GM15510 (cell line): ENCODE results near the gene FBRS.

ENCODE experiments used
- POLR2A ChIP-seq: IDR thresholded peaks from 3 replicates; pipeline ENCODE4 v1.6.1; 2011; ENCODE audit warnings: borderline replicate concordance; ENCODE audit not compliant: insufficient read length; ENCODE audit errors: extremely low read depth

Gene FBRS

DNA sequence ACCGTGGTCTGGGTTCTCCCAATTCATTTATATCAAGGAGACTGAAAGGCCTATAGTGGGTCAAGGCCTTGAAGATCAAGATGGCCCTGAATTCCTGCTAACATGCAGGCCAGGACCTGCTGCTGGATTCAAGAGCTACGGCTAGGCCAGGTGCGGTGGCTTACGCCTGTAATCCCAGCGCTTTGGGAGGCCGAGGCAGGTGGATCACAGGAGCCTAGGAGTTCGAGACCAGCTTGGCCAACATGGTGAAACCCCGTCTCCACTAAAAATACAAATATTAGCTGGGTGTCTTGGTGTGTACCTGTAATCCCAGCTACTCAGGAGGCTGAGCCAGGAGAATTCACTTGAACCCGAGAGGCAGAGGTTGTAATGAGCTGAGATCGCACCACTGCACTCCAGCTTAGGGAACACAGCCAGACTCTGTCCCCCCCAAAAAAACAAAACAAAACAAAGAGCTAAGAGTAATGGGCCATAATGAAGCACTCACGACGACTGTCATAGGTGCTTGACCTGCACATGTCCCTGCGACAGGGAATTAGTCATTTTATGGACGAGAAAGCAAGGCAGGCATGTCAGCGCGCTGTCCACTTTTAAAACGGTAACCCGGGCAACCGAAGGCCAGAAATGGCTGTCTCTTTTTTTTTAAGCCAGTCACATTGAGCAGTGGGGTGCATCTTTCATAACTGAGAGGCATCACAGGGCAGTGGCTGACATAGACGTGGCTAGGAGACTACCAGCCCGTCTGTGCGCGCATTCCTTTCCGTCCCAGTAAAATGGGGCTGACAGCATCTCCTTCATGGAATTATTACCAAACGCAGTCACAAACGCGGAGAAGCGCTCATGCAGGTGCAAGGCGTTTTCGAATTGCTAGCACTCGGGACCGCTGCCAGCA lies 1.0 kb upstream of the FBRS start:
- no peak for TF ChIP-seq POLR2A

DNA sequence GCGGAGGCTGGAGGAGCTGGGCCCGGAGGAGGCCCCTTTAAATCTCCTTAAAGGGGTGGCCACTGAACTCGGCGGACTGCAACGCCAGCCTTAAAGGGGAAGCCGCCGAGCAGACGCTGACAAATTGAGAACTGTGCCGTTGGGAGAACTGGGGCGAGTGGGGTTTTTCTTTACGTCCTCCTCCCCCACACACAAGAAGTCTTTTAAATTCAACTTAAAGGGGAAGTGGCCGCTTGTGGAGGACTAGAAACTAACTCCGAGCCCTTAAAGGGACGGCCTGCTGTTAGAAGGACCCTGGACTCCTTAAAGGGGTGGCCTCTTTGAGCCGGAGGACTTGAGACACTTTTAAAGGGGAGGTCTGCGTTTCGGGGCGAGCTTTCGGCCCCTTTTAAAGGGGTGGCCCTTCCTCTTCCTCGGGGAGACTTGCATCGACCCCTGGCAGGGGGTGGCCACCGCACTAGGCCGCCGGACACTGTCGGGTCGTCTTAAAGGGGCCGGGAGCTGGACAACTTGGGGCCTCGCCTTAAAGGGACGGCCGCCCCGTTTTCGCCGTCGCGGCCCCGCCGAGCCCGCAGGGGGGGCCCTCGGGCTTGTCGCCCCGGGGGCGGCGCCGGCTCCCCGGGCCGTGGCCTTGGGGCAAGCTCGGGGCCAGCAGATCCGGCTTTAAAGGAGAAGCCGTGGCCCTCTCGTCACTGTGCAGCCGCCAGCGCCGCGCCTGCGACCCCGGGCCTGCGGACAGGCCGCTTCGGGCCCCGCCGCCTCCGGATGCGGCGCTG lies 688 bp downstream of the FBRS start:
- TF ChIP-seq POLR2A, result no peak

DNA sequence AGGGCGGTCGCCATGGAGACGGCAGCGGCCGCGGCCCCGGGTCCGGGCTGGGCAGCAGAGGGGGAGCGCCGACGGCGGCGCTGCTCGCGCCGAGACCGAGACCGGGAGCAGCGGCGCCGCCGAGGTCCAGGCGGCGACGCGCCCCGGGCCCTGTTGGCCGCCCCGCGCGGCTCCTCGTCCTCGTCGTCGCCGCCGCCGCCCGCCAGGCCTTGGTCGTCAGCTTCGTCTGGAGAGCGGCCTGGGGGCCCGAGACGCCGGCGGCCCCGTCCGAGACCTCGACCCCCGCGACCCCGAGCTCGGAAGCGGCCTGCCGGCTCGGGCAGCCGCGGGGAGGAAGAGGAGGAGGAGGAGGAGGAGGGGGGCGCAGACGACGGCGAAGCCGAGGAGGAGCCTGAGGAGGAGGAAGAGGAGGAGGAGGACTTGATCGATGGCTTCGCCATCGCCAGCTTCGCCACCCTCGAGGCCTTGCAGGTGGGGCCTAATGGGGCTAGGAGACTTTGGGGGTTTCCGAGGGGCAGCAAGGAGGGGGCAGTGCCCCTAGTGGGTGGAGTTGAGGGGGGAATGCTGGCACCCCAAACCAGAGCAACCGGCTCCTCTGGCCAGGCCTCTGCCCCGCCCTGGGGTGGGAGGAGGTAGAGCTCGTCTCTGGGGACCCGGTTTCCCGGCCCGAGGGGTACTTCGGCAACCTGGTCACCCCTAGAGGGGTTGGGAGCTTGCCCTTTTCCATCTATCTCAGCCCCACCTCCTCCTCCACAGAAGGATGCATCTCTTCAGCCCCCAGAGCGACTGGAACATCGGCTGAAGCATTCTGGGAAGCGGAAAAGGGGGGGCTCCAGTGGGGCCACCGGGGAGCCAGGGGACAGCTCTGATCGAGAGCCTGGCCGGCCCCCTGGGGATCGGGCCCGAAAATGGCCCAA lies 1.5 kb downstream of the FBRS start:
- TF ChIP-seq POLR2A, result peak; percentile 12

DNA sequence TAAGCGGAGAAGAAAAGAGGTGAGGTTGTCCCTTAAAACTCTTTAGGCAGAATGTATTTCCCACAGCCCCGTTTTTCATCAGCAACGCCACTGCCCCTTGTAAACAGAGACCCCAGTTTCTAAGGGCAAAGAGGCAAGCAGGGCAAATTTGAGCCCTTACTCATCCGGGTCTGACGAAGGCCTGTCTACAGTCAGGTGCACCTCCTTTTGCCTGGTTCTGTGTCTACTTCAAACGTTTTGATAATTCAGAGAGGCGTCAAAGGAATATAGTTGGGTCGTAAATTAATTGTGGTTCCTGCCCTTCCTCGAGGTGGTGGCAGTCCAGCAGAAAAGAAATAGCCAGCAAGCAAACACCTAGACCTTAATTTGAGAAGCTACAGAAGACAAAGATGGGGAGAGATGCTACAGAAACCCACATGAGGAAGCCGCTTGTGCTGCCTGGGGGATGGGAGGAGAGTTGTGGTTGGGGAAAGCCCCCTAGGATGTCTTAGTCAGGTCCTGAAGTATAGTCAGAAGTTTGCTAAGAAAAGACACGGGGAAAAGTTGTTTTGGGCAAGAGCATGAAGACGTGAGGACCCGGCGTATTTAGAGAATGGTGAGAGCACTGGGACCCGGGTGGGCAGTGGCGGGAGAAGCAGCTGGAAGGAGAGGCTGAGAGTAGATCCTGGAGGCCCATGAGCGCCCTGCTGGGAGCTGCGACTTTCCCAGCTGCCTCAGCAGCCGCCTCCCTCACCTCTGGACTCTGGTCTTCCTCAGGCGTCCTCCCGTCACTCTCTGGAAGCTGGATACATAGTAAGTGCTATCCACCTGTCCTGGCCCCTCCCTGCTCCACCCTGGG lies 2.4 kb downstream of the FBRS start:
- TF ChIP-seq POLR2A, result no peak

DNA sequence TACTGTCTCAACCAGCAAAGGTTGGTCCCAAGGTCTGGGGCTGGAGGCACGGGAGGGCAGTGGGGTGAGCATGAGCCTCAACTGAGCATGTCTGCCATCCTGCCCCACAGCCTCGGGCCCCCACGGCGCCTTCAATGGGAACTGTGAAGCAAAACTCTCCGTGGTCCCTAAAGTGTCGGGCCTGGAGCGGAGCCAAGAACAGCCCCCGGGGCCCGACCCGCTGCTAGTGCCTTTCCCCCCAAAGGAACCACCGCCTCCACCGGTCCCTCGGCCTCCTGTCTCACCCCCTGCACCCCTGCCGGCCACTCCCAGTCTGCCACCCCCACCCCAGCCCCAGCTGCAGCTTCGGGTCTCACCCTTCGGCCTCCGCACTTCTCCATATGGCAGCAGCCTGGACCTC lies 4.2 kb downstream of the FBRS start:
- TF ChIP-seq POLR2A, result no peak

DNA sequence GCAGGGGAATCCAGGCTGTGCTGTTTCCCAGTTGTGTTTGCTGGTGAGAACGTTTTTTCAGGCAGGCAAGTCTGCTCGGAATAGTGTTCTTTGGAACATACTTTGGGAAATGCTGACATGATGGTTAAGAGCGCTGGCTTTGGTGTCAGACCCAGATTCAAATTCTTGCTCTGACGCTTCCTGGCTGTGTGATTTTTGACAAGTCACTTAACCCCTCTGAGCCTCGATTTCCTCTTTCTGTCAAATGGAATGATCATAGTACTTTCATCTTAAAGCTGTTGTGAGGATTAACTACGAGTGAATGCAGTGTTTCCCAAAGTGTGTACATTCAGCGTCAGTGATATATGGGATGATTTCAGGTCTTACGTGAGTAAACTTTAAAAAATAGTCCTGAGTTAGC lies 4.8 kb downstream of the FBRS start:
- no peak for TF ChIP-seq POLR2A

DNA sequence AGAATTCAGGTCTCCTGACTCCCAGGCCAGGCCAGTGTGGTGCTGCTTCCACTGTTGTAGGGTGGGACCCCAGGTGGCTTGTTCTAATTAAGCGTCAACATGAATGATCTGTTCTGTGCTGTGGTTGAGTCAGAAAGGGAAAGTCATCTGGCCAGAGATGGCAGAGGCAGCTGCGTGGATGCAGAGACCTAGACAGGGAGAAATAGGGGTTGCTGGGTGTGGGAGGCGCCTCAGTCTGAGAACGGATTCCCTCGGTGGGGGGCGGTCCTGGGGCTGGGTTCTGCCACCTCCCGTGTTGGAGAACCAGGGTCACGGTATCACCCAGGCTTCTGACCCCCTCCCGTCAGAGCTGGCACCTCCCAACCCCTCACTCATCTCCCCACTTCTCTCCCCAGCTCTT lies 5.6 kb downstream of the FBRS start:
- TF ChIP-seq POLR2A, result no peak

DNA sequence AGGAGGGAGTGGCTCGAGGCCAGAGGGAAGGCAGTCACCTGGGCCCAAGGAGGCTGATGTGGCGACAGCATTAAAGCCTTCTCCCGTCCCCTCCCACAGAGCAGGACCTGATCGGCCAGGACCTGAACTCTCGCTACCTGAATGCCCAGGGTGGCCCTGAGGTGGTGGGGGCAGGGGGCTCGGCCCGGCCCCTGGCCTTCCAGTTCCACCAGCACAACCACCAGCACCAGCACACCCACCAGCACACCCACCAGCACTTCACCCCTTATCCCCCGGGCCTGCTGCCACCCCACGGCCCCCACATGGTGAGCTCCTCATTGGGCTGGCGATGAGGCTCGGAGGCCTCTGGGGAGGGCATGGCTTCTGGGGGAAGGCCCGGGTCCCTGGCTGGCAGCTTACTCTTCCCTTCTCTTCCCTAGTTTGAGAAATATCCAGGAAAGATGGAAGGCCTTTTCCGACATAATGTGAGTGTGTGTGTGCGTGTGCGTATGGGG lies 6.4 kb downstream of the FBRS start:
- TF ChIP-seq POLR2A, result no peak

DNA sequence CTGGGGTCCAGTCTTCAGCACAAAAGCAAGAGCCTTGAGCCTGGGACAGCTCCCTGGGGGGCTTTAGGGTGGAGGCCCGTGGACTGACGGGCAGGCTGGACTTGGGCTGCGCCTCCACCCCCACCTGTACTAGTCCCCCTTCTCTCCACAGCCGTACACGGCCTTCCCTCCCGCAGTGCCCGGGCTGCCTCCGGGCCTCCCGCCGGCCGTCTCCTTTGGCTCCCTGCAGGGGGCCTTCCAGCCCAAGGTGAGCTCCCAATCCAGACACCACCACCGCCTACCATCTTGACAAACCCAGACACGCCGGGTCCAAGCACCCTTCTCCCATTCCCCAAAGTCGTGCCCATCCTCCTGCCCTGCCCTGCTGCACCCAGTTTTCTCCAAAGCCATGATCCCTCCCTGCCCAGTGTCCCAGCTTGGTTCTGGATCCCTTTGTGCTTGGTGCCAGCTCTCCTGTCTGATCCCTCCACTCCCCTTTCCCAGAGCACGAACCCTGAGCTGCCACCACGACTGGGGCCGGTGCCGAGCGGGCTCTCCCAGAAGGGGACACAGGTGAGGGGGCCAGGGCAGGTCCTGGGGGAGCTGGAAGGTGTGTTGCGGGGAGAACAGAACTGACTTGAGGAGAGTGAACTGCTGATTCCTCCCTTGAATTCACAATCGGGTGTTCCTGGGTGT lies 7.1 kb downstream of the FBRS start:
- no peak for TF ChIP-seq POLR2A

DNA sequence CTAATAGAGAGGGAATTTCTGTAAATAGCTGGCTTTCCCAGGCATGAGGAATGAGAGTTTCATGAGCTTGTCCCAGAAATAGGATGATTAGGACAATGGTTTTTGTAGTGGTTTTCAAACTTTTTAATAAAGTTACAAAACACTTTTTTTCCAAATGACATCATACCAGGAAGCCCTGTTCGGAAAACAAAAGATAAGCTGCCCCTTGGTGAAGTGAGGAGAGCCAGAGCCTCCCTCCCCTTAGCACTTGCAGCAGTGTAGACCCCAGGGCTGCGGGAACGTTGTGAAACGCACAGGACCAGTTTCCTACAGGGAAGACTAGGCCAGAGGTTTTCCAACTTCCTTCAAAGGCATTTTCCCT lies 7.6 kb downstream of the FBRS start:
- TF ChIP-seq POLR2A, result no peak

DNA sequence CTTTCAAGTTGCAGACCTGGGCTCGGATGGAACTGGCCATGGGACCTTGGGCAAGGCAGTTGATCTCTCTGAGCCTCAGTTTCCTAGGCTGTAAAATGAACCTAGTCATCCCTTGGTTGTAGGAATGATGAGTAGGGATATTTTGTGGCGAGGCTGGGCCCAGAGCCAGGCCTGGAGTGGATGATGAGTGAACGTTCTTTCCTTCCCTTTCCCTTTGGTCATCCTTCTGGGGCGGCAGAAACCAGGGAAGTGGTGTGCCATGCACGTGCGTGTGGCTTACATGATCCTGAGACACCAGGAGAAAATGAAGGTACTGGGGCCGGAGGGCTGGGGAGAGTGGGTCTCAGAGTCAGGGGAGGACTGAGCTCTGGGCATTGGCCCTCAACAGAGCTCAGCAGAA lies 8.4 kb downstream of the FBRS start:
- no peak for TF ChIP-seq POLR2A

DNA sequence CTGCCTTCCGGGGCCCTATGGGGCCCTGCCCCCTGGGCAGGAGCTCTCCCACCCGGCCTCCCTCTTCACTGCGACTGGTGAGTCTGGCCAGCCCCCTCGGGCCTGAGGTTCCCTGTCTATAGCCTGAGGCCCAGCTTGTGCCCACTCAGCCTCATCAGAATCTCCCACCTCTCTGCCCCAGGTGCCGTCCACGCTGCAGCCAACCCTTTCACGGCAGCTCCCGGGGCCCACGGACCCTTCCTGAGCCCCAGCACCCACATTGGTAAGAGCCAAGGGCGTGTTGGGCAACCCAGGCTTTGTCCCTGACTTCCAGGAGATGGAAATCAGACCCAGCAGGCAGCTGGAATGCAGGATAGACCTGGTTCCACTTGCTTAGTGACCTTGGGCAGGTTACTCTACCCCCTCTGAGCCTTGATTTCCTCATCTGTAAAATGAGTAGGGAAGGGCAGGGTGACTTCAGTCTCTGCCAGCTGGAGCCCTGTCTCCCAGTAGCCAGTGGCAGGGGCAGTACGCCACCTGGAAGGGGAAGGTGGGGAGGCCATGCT lies 9.2 kb downstream of the FBRS start:
- no peak for TF ChIP-seq POLR2A

DNA sequence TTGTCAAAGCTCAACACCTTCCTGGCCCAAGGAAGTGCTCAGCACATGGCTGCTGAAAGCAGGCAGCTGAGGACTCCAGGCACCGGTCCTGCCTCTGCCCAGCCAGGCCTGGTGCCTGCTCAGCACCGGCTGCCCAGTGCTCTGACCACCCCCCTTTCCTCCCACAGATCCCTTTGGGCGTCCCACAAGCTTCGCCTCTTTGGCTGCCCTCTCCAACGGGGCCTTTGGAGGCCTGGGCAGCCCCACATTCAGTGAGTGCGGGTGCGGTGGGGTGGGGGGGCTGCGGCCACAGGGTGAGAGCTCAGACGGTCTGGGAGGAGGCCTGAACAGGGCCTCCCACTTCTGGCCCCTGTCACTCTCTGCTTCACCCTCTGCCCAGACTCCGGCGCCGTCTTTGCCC lies 10.2 kb downstream of the FBRS start:
- no peak for TF ChIP-seq POLR2A
